HG03460 (cell line): ENCODE results near the gene SPATA24.
"Not testable (repeated sequence)": the region's sequence is repeated elsewhere in the genome, so short reads cannot be mapped to it uniquely, and the experiment has no call there.

Experiments used
- ATAC-seq: cut with Tn5 transposase; IDR thresholded peaks from one replicate; pipeline ENCODE4 v1.9.1; 2021; ENCODE audit not compliant: unreplicated experiment

SPATA24 gene

DNA sequence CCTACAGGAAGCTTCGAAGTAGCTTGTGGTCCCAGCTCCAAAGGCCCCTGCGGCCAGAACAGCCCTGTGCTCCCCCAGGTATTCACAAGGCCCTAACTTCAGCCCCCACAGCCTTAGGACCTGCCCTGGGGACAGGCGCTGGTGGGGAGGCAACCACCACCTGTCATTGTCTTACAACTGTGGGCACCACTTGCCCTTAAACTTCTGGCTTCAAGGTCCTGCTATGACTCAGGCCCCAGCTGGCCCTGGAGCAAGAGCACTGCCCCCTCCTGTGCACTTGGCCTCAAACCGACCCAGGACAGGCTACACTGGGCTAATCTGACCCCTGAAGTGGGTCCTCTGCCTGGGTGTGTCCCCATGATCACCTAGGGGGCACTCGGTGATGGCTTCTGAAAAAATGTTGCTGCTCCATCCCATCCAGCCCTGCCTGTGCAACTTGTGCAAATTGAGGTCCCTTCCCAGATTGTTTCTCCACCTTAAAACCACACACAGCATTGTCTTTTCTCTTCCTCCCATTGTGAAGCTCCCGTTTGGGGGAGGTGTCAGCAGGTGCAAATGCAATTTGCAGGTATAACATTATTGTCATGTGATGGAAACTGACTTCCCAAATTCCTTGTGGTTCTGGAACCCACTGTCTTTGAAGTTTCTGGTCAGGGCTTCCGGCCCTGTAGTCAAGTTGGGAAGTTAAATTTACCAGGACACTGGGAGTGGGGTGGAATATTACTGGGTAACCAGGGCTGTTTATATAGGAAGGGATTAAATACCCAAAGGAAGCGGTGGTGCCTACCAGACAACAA, 7.8 kb downstream of the SPATA24 start:
- no peak for ATAC-seq

- no peak for ATAC-seq
Observed at GRCh38 chr5:139394654-139395566, 9.0 kb downstream of the SPATA24 start, which contains the start of gene PROB1. Gene PROB1, minus strand, starts transcription at chr5:139395104. Its CDS starts 23 bp downstream, at chr5:139395081.

- ATAC-seq, result no peak
Observed at GRCh38 chr5:139394123-139394653, 9.7 kb downstream of the SPATA24 start.

- ATAC-seq, result no peak
Observed at GRCh38 chr5:139393497-139394122, 10.3 kb downstream of the SPATA24 start.

DNA sequence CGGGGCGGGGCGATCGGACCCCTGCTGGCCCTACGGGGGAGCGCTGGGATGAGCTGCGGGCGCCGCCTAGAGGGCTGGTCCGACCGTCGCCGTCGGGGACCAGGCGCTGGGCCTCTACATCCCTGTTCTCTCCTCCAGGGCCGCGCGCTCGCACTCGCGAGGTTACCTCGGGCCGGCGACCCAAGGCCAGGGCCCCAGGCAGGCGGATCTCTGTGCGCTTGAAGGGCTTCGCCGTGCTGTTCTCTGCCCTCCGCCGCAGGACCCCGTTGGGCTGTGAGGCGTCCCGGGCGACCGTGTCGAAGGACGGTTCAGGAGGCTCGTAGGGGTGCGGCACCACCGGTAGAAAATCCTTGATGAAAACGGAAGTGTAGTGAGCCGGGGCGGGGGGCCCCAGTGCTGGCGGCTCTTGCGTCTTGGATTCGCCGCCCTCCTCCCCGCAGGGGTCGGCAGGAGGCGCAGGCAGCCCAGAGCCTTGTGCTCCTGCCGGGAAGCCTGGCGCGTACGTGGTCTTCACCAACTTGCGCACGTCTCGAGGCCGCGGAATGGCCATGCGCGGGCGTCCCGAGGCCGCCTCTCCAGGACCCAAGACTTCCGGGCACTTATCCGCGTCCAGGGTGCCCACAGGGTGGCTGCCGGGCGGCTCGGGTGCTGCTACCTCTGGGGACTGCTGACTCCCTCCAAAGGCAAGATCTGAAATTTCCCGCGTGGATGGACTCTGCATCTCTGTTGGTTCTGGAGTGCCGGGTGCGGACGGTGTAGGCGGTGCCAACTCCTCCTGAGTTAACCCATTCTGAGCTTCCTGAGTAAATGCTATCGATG, 11.0 kb downstream of the SPATA24 start:
- ATAC-seq, result peak; percentile 39

- ATAC-seq, result peak; percentile 3
Observed at GRCh38 chr5:139392324-139392677, 11.6 kb downstream of the SPATA24 start.

DNA sequence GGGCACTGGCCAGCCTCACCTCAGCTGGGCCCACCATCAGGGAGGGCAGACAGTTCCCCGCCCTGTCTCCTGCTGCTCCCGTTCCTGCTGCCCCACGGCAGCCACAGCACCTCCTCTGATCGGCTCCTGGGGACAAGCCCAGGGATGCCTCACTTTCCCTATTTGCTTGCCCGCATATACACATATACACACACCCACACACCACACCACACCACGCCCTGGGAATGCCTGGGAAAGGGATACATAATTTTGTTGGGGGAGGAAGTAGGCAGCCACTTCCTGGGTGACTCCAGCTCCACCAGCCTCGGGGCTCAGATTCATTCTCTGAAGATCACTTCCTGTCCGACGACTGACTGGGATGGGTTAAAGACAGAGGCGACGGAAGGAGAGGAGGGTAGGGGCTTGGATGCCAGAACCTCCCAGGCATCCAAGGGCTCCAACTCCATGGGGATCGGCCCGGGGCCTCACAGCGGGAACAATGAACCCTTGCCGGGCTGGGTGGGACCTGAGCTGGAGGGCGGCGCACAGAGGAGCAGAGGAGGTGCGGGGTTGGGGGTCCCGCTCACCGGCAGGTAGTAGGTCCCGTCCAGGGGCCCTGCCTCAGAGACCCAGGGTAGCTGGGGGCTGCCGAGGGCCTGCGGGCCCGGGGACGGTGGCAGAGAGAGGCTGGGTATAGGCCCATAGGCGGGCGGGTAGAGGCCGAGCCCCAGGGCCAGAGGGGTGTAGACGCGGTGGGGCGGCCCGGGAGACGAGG, 12.1 kb downstream of the SPATA24 start:
- no peak for ATAC-seq

- no peak for ATAC-seq
Observed at GRCh38 chr5:139390639-139391569, 13.0 kb downstream of the SPATA24 start.

DNA sequence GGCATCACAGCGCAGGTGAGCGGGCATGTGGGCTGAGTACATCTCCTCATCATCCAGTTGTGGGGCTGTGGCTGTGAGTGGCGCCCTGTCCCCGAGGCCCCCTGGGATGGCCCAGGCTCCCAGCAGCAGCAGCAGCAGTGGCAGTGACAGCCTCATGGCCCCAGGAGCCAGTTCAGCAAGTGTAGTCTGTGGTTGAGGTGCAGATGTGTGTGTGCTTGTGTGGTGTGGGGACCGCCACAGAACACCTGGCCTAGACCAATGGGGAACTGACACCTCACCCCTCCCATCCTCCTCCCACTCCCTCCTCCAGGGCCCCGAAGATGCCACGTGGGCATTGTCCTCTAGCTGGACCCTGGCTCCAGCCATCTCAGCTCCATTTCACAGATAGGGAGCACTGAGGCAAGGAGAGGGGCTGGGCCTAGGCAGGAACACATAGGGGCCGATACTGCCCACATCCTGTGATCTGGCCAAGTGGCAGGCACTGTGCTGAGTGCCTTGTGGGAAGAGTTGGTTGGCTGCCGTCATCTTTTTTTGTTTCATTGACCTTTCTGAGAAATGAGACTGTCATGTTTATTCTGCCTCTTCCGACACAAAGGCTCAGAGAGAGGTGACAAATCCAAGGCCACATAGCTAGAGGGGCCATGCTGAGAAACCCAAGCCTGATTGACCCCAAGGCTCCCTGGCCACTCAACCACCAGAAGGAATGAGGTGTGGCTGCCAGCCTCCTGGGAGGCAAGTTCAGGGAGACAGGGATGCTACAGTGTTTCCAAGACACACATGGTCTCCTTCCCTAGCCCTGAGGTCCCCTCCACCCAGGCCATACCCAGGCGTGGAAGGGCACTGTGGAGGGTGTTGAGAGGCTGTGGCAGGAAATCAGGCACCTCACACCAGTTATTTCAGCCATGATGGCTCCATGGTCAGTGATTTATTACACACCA, 13.9 kb downstream of the SPATA24 start, which contains the start of gene MZB1:
Gene MZB1 (minus strand): TSS at position 213 of the 938 bp plus-strand sequence. CDS start 57 bp downstream, at position 156.
- ATAC-seq, result peak; percentile 37

DNA sequence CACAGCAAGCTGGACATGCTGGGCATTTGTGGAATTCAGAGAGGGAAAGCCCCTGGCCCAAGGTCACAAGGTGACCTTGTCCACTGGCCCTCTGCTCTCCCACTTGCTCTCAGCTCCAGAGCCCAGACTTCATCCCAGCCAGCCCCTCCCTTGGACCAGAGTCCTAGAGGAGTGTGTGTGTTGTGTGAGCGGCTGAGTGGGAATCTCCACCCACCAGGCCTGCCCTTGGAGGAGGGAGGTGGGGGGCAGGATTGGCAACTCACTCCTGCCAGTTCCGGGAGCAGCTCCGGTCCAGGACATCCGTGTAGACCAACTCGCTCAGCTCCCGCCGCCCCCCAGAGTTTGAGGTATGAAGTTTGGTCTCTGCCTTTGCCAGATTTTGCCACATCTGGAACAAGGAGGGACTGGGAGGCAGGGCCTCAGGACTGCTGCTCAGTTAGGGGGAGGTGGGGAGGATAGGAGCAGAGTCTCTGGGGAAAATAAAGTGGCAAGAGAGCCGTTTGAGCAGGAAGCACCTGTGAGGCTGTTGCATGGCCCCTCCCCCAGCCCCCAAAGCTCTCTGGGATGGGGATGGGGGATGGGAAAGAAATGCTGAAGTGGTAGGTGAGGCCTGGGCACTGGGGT, 15.6 kb downstream of the SPATA24 start:
- ATAC-seq, result no peak

- ATAC-seq, result no peak
Observed at GRCh38 chr5:139387611-139388197, 16.2 kb downstream of the SPATA24 start.

GRCh38 chr5:139386956-139387355, 16.9 kb downstream of the SPATA24 start:
- ATAC-seq, result not testable (repeated sequence)

DNA sequence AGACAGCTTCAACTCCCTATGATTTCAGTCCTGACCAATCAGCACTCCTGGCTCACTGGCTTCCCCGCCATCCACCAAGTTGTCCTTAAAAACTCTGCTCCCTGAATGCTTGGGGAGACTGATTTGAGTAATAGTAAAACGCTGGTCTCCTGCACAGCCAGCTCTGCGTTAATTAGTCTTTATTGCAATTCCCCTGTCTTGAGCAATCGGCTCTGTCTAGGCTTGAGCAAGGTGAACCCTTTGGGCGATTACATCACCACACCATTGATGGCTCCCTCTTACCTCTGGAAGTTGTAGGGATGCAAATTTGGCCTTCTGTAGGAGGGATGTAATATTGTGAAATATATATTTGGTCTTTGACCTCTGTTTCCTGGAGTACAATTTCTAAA, 17.8 kb downstream of the SPATA24 start:
- no peak for ATAC-seq

- no peak for ATAC-seq
Observed at GRCh38 chr5:139385061-139386049, 18.5 kb downstream of the SPATA24 start.

- no peak for ATAC-seq
Observed at GRCh38 chr5:139384591-139385051, 19.3 kb downstream of the SPATA24 start.
